Hepatocyte (in vitro differentiated cells): ENCODE results near the gene COPS3. TPM values are rescaled to one million over a fixed set of nuclear protein-coding genes. Genes with fewer than 3 reads are reported as not detected.

Experiments used
- DNase-seq: peaks from one replicate; pipeline ENCODE4 v3.0.0-alpha.2; 2016; ENCODE audit warnings: low spot score
- H2AFZ ChIP-seq: fragments of 200-600 bp; sonication (generic); 2 replicates; pipeline ENCODE4 v1.6.0; 2016; ENCODE audit warnings: antibody characterized with exemption, mild to moderate bottlenecking
- H3K27ac ChIP-seq: fragments of 200-600 bp; sonication (generic); 2 replicates; pipeline ENCODE4 v1.5.1; 2016; ENCODE audit warnings: mild to moderate bottlenecking
- H3K27me3 ChIP-seq: fragments of 200-600 bp; sonication (generic); 2 replicates; pipeline ENCODE4 v1.6.1; 2016
- H3K36me3 ChIP-seq: fragments of 200-600 bp; sonication (generic); replicated peaks from 2 replicates; pipeline ENCODE4 v1.5.1; 2016; ENCODE audit warnings: low read depth; ENCODE audit not compliant: insufficient read depth
- H3K4me1 ChIP-seq: fragments of 200-600 bp; sonication (generic); 2 replicates; pipeline ENCODE4 v1.5.1; 2016; ENCODE audit warnings: mild to moderate bottlenecking, moderate library complexity; ENCODE audit not compliant: insufficient read depth
- H3K4me2 ChIP-seq: fragments of 200-600 bp; sonication (generic); 2 replicates; pipeline ENCODE4 v1.6.0; 2016
- H3K4me3 ChIP-seq: fragments of 200-600 bp; sonication (generic); 2 replicates; pipeline ENCODE4 v1.5.1; 2016; ENCODE audit warnings: mild to moderate bottlenecking
- H3K79me2 ChIP-seq: fragments of 200-600 bp; sonication (generic); 2 replicates; pipeline ENCODE4 v1.6.0; 2017; ENCODE audit warnings: mild to moderate bottlenecking
- H3K9me2 ChIP-seq: fragments of 200-600 bp; sonication (generic); replicated peaks from 2 replicates; pipeline ENCODE4 v1.6.0; 2017; ENCODE audit warnings: mild to moderate bottlenecking; ENCODE audit not compliant: insufficient read depth
- H3K9me3 ChIP-seq: fragments of 200-600 bp; sonication (generic); 2 replicates; pipeline ENCODE4 v1.5.1; 2016; ENCODE audit warnings: low read depth, mild to moderate bottlenecking
- H4K20me1 ChIP-seq: fragments of 200-600 bp; sonication (generic); 2 replicates; pipeline ENCODE4 v1.6.0; 2016; ENCODE audit warnings: mild to moderate bottlenecking; ENCODE audit not compliant: insufficient read depth, poor library complexity, severe bottlenecking
- EZH2 ChIP-seq: fragments of 200-600 bp; sonication (generic); IDR thresholded peaks from 2 replicates; pipeline ENCODE4 v1.6.1; 2016; ENCODE audit warnings: antibody characterized with exemption, mild to moderate bottlenecking, borderline replicate concordance
- EZH2phosphoT487 ChIP-seq: fragments of 200-600 bp; sonication (generic); IDR thresholded peaks from one replicate; pipeline ENCODE4 v1.6.1; 2018; ENCODE audit warnings: antibody characterized with exemption, mild to moderate bottlenecking, low read depth, moderate library complexity; ENCODE audit not compliant: unreplicated experiment, severe bottlenecking
- WGBS: methylation state at CpG from one replicate; pipeline ENCODE4 v1.1.6; 2016; ENCODE audit warnings: low lambda C conversion rate; ENCODE audit errors: missing lambda C conversion rate; 5-methylcytosine and 5-hydroxymethylcytosine counted together
- polyA plus RNA-seq: library from polyadenylated mRNA; unstranded; fragments of >200 nt; fragmentation: Nextera tagmentation; extraction: Ambion mirVana; gene quantifications from 2 replicates; pipeline ENCODE4 v1.2.1, GENCODE V29; 2016
- total RNA-seq: library from RNA; depleted of rRNA; stranded (reverse); fragments of >200 nt; gene quantifications from 2 replicates; pipeline ENCODE4 v1.2.3, GENCODE V29; 2014
- TF ChIP-seq, protein P1 (sequence below): fragments of 200-600 bp; sonication (generic); IDR thresholded peaks from 2 replicates; pipeline ENCODE4 v1.5.1; 2016; ENCODE audit warnings: antibody characterized with exemption, mild to moderate bottlenecking; ENCODE audit not compliant: poor library complexity

Gene COPS3
- total and polyA plus RNA-seq, 2 experiments from 2014 or later: 56.4 to 69.5 TPM

- Histone ChIP-seq H3K4me2 (no peak overlapping the region), H3K36me3 (no peaks in the 10 kb centered on the region), H2AFZ (no peak overlapping the region), H3K4me1 (no peaks in the 10 kb centered on the region), H3K27me3 (no peaks in the 10 kb centered on the region), H3K27ac (no peak overlapping the region), H4K20me1 (peaks cover 3% of the 10 kb centered on the region), H3K9me2 (no peaks in the 10 kb centered on the region), H3K9me3 (no peaks in the 10 kb centered on the region), H3K79me2 (no peaks in the 10 kb centered on the region), H3K4me3 (no peak overlapping the region)
- WGBS: 95% methylated on average over 8 of the region's 8 CpGs
- no peak for TF ChIP-seq EZH2phosphoT487
- no peak for TF ChIP-seq EZH2
- TF ChIP-seq, protein P1, sequence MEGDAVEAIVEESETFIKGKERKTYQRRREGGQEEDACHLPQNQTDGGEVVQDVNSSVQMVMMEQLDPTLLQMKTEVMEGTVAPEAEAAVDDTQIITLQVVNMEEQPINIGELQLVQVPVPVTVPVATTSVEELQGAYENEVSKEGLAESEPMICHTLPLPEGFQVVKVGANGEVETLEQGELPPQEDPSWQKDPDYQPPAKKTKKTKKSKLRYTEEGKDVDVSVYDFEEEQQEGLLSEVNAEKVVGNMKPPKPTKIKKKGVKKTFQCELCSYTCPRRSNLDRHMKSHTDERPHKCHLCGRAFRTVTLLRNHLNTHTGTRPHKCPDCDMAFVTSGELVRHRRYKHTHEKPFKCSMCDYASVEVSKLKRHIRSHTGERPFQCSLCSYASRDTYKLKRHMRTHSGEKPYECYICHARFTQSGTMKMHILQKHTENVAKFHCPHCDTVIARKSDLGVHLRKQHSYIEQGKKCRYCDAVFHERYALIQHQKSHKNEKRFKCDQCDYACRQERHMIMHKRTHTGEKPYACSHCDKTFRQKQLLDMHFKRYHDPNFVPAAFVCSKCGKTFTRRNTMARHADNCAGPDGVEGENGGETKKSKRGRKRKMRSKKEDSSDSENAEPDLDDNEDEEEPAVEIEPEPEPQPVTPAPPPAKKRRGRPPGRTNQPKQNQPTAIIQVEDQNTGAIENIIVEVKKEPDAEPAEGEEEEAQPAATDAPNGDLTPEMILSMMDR: no peak
- DNase-seq: no peak
Observed at GRCh38 chr17:17215575-17215974, 65.5 kb downstream of the COPS3 start.

- H3K27me3 ChIP-seq: no peaks in the 10 kb centered on the region
- no peak overlapping the region for H2AFZ ChIP-seq
- no peak overlapping the region for H3K27ac ChIP-seq
- H3K79me2 ChIP-seq: no peaks in the 10 kb centered on the region
- WGBS: 96% methylated on average over 27 of the region's 27 CpGs
- no peak overlapping the region for H3K4me2 ChIP-seq
- H3K36me3 ChIP-seq: no peaks in the 10 kb centered on the region
- no peak overlapping the region for H3K4me3 ChIP-seq
- no peaks in the 10 kb centered on the region for H4K20me1 ChIP-seq
- no peaks in the 10 kb centered on the region for H3K4me1 ChIP-seq
- H3K9me2 ChIP-seq: no peaks in the 10 kb centered on the region
- TF ChIP-seq, protein P1: no peak
- TF ChIP-seq EZH2: no peak
- TF ChIP-seq EZH2phosphoT487: no peak
- H3K9me3 ChIP-seq: no peaks in the 10 kb centered on the region
- DNase-seq: no peak
Observed at GRCh38 chr17:17214646-17215436, 66.2 kb downstream of the COPS3 start.

- H2AFZ ChIP-seq: no peak overlapping the region
- H3K4me2 ChIP-seq: no peak overlapping the region
- H3K4me1 ChIP-seq: no peaks in the 10 kb centered on the region
- TF ChIP-seq EZH2: no peak
- no peak for TF ChIP-seq EZH2phosphoT487
- TF ChIP-seq, protein P1: no peak
- no peaks in the 10 kb centered on the region for H3K27me3 ChIP-seq
- no peaks in the 10 kb centered on the region for H3K9me3 ChIP-seq
- H4K20me1 ChIP-seq: no peaks in the 10 kb centered on the region
- no peaks in the 10 kb centered on the region for H3K9me2 ChIP-seq
- no peak for DNase-seq
- 89% methylated on average over 10 of the region's 10 CpGs for WGBS
- no peak overlapping the region for H3K27ac ChIP-seq
- no peaks in the 10 kb centered on the region for H3K79me2 ChIP-seq
- H3K4me3 ChIP-seq: no peak overlapping the region
- no peaks in the 10 kb centered on the region for H3K36me3 ChIP-seq
Observed at GRCh38 chr17:17213775-17214174, 67.3 kb downstream of the COPS3 start.
